GM18861 (cell line): ENCODE measurements around the gene B4GALNT2.
"Not testable (repeated sequence)": the region's sequence is repeated elsewhere in the genome, so short reads cannot be mapped to it uniquely, and the experiment has no call there.

ENCODE experiments used
- ATAC-seq: cut with Tn5 transposase; IDR thresholded peaks from one replicate; pipeline ENCODE4 v1.9.1; 2021; ENCODE audit not compliant: unreplicated experiment

B4GALNT2 gene, protein sequence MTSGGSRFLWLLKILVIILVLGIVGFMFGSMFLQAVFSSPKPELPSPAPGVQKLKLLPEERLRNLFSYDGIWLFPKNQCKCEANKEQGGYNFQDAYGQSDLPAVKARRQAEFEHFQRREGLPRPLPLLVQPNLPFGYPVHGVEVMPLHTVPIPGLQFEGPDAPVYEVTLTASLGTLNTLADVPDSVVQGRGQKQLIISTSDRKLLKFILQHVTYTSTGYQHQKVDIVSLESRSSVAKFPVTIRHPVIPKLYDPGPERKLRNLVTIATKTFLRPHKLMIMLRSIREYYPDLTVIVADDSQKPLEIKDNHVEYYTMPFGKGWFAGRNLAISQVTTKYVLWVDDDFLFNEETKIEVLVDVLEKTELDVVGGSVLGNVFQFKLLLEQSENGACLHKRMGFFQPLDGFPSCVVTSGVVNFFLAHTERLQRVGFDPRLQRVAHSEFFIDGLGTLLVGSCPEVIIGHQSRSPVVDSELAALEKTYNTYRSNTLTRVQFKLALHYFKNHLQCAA

DNA sequence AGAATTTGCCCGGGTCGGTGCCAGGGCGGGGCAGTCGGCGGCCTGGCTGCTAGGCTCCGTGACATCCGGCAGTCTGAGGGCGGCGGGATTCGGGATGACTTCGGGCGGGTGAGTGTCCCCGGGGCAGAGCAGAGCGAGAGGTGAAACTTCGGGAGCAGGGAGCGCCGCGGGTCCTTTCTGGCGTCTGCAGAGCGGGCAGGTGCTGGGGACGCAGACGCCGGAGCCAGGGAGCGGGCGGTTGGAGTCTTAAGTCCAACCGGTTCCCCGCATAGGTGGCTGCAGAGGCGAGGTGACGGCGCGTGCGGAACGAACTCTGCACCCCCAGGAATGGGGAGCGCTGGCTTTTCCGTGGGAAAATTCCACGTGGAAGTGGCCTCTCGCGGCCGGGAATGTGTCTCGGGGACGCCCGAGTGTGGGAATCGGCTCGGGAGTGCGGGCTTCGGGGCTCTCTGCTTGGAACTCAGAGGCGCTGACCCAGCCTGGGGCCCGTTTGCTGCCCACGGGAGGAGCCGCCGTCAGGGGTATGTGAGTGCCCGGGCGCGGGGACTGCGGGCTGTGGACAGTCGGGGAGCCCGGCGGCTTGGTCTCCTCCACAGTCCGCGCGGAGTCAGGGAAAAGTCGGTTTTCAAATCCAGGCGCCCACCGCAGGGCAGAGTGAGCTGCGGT is at the start of gene B4GALNT2:
TSS of gene B4GALNT2 (plus strand) at position 71 of the 666 bp plus-strand sequence. CDS start at position 95, 24 bp downstream.
- ATAC-seq = no peak

GRCh38 chr17:49085046-49085445 is 47.5 kb upstream of the B4GALNT2 start:
- ATAC-seq = not testable (repeated sequence)

DNA sequence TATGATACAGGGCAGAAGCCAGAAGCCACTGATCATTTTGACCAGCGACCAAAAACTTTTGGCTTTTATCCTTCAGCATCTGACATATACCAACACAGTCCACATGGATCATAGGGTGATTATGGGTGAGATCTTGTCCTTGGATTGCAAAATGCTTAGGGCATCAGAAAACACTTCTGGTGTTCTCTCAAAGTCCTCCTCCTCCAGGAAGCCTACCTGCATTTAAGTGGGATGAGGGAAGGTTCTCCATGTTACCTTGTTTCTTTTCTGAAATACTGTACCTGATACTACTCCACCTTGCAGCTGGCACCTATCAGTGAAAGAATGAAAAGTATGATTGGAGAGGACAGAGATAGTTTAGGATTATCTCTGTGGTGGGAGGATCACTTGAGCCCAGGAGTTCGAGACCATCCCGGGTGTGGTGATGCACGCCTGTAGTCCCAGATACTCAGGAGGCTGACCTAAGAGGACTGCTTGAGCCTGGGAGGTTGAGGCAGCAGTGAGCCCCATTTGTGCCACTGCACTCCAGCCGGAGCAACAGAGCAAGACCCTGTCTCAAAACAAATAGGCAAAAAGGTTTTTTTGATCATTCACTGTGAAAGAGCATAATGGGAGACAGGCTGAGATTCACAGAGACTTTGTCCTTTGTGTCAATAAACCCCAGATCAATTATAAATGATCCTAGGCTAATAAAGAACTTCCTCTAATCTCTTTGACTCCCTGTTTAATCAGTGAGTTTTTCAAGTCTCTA is 46.8 kb upstream of the B4GALNT2 start:
- no peak for ATAC-seq

DNA sequence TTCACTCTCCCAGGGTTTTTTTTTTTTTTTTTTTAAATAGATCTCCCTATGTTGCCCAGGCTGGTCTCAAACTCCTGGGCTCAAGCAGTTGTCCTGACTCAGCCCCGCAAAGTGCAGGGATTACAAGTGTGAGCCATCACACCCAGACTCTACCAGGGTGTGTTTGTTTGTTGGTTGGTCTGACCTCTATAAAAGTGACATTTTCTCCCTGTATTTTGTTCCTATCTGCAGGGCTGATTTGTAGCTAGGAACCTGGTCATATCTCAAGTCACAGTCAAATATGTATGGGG is 46.3 kb upstream of the B4GALNT2 start:
- no peak for ATAC-seq

DNA sequence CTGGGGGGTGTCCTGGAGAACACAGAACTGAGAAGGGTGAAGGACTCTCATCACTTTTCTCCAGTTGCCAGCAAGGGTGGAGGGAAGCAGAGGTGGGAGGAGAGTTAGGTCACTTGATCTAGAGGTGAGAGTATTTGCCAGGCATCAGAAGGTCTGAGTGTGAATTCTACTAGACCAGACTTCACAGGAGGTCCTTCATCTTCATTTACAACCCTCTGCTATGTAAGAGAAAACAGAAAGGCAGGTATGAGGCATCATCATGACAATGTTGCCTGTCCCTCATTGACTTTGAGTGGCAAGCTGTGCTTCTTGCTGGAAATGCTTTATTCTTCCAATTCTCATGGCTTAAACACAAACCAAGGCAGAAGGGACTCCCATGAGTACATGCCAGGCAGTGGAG is 45.9 kb upstream of the B4GALNT2 start:
- ATAC-seq = no peak

- ATAC-seq = no peak
Measured at GRCh38 chr17:49089094-49089493, 43.5 kb upstream of the B4GALNT2 start.

GRCh38 chr17:49090878-49091594 is 41.5 kb upstream of the B4GALNT2 start:
- ATAC-seq = no peak

DNA sequence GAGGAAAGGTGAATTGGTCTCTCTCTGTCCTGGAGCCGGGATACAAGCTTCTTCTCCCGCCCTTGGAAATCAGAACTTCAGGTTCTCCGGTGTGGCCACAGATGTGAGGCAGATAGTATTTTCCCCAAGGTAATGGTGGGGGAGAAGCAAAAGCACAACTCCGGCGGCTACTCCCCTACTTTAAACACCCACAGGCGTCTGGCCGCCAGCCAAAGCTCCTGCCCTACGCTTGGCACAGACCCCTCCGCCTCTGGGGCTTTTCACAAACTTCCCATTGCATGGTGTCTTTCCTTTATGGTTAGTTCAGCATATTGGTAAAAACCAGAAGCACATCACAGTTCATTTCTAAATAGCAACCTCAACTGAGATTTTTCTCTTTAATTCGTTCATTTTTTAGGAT is 39.4 kb upstream of the B4GALNT2 start:
- ATAC-seq = no peak

DNA sequence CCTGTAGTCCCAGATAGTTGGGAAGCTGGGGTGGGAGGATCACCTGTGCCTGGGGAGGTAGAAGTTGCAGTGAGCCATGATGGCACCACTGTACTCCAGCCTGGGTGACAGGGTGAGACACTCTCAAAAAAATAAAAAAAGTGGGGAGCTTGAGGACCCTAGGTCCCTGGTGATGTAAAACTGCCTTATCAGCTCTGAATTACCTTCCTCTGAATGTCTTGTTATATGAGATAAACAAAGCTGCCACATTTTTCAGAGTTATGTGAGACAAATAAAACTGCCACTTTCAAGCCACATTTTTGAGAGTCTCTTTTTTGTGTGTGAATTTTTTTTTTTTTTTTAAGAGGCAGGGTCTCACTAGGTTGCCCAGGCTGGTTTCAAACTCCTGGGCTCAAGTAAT is 32.0 kb upstream of the B4GALNT2 start:
- ATAC-seq = no peak

GRCh38 chr17:49101054-49101534 is 31.5 kb upstream of the B4GALNT2 start:
- ATAC-seq = no peak

- ATAC-seq = not testable (repeated sequence)
Measured at GRCh38 chr17:49103360-49103759, 29.2 kb upstream of the B4GALNT2 start.

DNA sequence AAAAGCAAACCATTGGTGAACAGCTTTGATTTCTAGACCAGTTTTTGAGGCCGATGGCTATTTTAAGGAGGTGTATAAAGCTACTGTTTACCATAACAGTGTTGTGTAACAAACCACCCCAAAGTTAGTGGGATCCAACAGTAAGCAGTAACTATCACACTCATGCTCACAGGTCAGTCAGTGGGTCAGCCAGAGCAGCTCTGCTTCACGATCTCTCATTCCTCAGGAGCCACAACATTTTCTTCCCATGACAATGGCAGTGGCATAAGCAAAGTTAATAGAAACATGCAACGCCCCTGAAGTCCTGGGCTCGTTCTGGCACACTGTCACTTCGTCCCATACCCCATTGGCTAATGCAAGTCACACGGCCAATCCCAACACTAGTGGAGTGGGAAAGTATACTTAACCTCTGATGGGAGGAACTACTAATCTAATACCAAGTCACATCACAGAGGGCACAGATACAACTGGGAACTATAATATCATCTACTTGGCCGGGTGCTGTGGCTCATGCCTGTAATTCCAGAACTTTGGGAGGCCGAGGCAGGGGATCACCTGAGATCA is 28.0 kb upstream of the B4GALNT2 start:
- no peak for ATAC-seq

DNA sequence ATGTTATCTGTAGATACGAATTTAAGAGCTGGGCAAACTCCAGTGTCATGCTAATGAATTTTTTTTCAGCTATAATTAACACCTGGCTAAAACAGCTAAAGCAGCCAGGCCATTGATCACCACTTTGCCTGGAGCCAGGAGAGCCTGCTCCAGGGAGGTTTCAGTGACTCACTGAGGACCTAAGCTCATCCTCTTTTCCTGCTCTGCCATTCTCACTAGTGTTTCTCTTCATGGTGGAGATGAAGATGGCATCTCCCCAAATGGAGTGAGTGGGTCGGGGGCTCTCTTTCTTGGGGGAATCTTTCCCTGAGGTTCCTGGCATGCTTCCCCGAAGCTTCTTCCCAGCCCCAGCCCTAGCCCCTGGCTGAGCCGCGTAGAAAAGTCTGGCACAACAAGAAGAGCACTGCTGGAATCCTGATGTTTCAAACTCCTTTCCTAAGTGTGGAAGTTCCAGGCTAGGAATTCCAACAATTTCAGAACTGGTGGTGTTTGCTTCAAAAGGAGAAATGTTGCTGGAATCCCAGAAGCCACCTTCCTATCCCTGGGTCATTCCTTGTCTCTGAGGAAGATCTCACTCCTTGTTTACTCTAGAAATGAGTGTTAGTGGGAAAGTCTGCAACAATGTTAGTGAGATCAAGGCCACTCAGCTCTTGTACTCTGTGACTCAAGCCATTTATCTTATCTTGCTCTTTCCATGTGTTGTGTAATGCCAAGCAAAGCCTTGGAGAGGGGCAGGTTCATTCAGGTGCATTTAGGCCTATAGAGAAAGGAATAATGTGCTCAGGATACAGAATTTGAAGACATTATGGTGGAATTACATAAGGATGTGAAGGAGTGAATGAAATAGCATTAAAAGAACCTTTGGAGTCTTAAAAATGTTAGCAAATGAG is 26.0 kb upstream of the B4GALNT2 start:
- no peak for ATAC-seq

DNA sequence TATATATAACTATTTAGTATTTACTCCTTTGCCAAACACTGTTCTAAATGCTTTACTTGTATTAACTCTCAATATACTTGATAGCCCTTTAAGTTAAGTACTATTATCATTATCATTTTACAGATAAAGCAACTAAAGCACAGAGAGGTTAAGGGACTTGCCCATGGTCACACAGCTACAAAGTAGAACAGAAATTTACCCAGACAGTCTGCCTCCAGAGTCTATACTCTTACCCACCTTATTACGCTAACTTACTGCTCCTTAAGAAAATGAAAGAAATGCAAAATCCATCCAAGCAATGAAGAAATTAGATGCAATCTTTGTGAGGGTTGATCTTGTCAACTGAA is 25.4 kb upstream of the B4GALNT2 start:
- no peak for ATAC-seq

DNA sequence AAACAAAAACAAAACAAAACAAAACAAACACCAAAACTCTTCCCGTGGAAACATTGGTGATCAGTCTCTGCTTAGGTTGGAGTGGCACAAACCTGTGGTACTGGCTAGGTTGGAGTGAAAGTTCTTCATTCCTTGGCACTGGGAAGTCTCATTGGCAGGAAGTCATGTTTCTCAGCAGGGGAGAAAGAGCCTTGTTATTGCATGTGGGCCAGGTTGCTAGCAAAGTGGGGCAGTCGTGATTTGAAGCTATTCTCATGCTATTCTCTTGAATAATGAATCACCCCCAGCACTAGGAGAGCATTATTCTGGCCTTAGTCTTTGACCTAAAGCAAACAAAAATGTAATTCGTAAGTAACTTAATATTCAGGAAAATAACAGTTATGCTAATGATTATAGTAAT is 24.3 kb upstream of the B4GALNT2 start:
- ATAC-seq = no peak

DNA sequence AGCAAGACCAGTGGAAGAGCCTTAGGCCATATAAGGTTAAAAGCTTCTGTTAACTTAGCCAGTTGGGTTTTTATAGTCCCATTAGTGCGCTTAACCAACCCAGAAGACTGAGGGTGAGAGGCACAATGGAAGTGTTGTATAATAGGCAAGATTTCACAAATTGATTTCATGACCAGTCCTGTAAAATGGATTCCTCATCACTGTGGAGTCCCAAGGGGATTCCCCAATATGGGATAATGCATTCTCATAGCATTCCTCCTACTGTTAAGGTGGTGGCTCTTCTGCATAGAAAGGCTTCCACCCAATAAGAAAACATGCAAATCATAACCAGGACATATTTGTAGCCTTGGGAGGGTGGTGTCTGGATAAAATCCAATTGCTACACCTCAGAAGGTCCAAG is 22.1 kb upstream of the B4GALNT2 start:
- ATAC-seq = no peak

- no peak for ATAC-seq
Measured at GRCh38 chr17:49111934-49112333, 20.6 kb upstream of the B4GALNT2 start.

GRCh38 chr17:49112936-49113335 is 19.6 kb upstream of the B4GALNT2 start:
- ATAC-seq = no peak

- no peak for ATAC-seq
Measured at GRCh38 chr17:49114703-49115102, 17.9 kb upstream of the B4GALNT2 start.
